HG03378 (cell line): ENCODE data around the gene PIK3AP1.

Experiments used
- ATAC-seq: cut with Tn5 transposase; IDR thresholded peaks from one replicate; pipeline ENCODE4 v1.9.1; 2021; ENCODE audit warnings: mild to moderate bottlenecking, moderate library complexity; ENCODE audit not compliant: unreplicated experiment

The PIK3AP1 gene

GRCh38 chr10:96647466-96647865, 72.8 kb downstream of the PIK3AP1 start:
- ATAC-seq = no peak

- ATAC-seq = no peak
These were observed 73.6 kb downstream of the PIK3AP1 start for GRCh38 chr10:96646751-96647166.

DNA sequence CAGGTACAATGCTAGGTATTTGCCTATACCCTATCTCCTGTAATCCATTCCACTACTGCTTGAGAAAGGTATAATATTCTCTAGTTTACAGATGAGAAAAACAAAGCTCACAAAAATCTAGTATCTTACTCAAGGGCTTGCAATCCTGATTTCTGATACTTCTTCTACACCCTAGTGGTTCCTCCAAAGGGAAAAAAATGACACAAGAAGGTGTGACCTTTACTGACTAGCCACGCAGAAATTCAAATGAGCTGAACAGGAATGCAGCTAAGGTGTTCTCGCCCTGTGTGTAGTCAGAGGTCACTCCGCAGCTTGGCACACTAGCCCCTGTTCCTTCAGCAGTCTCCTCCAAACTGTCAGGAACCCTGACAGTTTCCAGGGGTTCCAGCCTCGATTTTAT, 74.0 kb downstream of the PIK3AP1 start:
- ATAC-seq = no peak

- ATAC-seq = no peak
These were observed 75.1 kb downstream of the PIK3AP1 start for GRCh38 chr10:96645191-96645721.

GRCh38 chr10:96643920-96644319, 76.4 kb downstream of the PIK3AP1 start:
- no peak for ATAC-seq

GRCh38 chr10:96642973-96643372, 77.3 kb downstream of the PIK3AP1 start:
- ATAC-seq = no peak

GRCh38 chr10:96642530-96642929, 77.8 kb downstream of the PIK3AP1 start:
- ATAC-seq = no peak

GRCh38 chr10:96641396-96642295, 78.7 kb downstream of the PIK3AP1 start:
- ATAC-seq = no peak

- ATAC-seq = no peak
These were observed 80.4 kb downstream of the PIK3AP1 start for GRCh38 chr10:96639899-96640298.

DNA sequence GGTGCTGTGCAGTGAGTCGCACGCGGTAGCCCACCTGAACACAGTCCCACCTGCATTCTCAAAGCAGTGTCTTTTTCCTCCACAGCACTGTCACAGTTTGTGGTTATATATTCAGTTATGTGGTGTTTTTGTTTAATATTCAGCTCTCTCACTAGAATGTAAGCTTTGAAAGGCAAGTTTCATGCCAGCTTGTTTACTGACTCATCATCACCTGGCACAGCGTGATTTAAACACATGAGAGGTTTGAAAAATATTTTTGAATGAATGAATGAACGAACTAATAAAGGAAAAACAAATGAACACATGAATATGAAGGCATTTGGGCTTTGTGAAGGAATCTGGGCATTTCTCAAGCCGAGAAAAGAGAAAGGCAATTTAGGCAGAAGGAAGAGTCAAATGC, 81.6 kb downstream of the PIK3AP1 start:
- ATAC-seq = no peak

DNA sequence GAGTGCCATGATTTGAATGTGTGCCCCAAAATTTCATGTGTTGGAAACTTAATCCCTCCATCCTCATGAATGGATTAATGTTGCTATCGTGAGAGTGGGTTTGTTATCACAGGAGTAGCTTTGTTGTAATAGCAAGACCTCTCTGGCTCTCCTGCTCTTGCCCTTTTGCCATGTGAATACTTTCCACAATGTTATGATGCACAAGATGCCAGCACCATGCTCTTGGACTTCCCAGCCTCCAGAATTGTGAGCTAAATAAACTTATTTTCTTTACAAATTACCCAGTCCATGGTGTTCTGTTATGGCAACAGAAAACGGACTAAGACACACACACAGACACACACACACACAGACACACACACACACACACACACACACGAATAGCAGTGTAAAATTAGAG, 82.2 kb downstream of the PIK3AP1 start:
- ATAC-seq = no peak

DNA sequence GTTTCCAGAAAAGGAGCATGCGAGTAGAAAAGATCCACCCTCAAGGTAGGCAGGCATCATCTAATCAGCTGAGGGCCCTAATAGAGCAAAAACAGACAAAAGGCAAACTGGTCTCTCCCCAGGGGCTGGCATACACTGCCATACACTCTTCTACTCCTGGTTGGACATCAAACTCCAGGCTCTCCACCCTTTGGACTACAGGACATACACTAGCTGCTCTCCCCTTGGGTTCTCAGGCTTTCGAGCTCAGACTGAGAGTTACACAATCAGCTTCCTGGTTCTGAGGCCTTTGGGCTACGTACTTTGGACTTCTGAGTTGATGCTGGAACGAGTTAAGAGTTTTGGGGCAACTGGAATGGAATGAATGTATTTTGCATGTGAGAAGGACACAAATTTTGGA, 82.6 kb downstream of the PIK3AP1 start:
- no peak for ATAC-seq

DNA sequence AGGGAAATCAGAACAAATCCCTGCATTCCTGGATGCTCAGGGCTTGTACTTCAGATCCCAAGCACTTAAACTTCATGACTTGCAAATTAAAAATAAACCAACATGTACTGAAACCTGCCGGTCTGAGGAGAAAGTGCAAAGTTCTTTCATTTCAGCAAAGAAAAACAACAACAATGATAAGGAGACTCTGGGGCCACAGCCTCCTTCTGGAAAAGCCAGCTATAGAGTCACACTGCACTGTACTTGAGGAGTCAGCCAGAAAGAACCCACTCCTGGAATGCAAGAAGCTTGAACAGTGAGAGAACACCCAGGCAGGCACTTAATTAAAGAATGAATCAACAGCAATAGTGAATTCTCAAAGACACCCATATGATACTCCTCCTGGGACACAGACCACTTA, 83.8 kb downstream of the PIK3AP1 start:
- ATAC-seq = no peak

GRCh38 chr10:96632974-96633710, 87.2 kb downstream of the PIK3AP1 start:
- ATAC-seq = no peak

DNA sequence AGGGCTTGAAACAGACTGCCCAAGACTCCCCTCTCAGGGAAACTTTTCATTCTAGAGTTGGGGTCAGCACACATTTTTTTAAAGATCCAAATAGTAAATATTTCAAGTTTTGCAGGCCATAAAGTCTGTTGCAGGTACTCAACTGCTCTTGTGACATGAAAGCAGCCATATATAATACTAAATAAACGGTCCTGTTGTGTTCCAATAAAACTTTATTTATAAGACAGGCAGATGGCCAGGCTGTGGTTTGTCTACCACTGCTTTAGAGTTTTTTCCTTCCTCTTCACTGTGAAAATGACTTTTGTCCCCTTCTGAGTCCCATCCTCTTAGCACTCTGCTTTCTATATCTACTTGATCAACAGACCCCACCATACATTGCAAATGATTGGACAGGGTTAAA, 93.0 kb downstream of the PIK3AP1 start:
- no peak for ATAC-seq

- ATAC-seq = no peak
These were observed 93.5 kb downstream of the PIK3AP1 start for GRCh38 chr10:96626795-96627194.

- no peak for ATAC-seq
These were observed 95.1 kb downstream of the PIK3AP1 start for GRCh38 chr10:96625173-96625572.

GRCh38 chr10:96622013-96622787, 98.1 kb downstream of the PIK3AP1 start:
- ATAC-seq = no peak

DNA sequence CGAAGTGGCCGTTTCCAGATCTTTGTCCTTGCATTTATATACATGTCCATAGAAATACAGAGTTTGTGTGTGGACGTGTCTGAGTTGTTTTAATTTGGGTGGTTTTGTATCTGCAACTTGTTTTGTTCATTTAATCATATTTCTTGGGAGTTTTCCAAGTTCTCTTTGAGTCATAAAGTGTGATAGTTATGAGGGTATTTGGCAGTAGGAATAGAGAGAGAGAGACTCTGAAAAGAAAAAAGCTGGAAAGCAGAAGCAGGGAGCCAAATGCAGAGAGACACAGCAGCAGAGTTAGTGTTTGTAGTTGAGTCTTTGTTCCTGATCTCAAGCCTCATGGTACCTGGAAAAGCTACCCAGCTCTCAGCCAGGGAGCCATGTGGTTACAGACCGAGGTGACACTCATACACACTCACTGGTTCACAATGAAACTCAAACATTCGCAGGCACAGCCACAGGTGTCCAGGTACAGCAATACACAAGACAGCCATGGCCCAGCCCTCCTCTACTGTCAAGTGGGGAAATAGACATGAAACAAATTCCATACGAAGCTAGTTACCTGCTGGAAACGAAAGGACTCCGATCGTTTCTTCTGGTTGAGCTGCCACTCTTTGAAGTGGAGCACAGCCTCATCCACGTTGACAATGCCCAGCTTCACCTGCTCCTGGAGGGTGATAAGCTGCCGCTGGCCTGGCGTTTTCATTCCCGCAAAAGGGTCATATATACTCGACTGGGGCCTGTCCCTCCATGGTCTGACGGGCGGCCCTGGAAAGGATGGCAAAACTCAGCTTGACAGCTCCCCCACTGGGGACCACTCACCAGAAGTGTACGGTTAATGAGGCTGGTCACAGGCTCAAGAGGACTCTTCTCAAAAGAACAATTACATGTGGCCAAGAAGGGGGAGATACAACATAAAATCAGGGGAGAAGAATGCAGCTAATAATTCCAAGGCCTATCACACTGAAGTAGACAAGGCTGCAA, 100.2 kb downstream of the PIK3AP1 start:
- no peak for ATAC-seq

DNA sequence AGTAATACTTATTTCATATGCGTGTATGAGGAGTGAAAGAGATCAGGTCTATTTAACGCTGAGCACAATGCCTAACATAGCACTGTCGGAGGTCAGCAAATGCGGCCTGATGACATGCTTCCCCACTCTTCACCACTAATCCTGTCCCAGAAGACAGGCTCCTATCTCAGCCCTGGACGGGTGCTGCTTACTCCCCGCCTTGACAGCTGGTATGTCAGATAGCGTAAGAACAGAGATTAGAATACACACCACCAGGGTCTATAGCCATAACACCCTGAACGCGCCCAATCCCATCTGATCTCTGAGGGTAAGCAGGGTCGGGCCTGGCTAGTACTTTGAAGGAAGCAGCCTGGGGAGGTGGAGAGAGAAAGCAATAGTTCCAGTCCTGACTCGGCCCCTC, 101.2 kb downstream of the PIK3AP1 start:
- no peak for ATAC-seq
